ENCODE results near the gene DGKA. TPM values are rescaled to one million over a fixed set of nuclear protein-coding genes. Genes with fewer than 3 reads are reported as not detected.
A peak's percentile ranks its signal among the peaks of the same experiment; 100 is the strongest.

DGKA gene
- total and polyA plus RNA-seq, 2 of the 4 experiments (the other 2 are of a cell fraction), result 71.9 to 75.1 TPM

- dilution Hi-C loops (cut with HindIII; ENCODE audit: low sequenced_read_pairs, unreplicated experiment), result no loop called here
- intact Hi-C loops (cut with micrococcal nuclease), result no loop called here
- H3K9me3 ChIP-seq (ENCODE audit: control insufficient read depth, insufficient read depth, low read length), result no peaks in the 10 kb centered on the region
- peaks cover 13% of the 10 kb centered on the region for H3K4me1 ChIP-seq (ENCODE audit: control insufficient read depth, insufficient read depth, low read length)
- H2BK5ac ChIP-seq (ENCODE audit: low read depth, low read length, poor library complexity, severe bottlenecking), result peak overlapping the region; percentile 45
- no peak overlapping the region for H2BK20ac ChIP-seq (ENCODE audit: low read depth, low read length)
- H3K36me3 ChIP-seq (ENCODE audit: control insufficient read depth, insufficient read depth, low read length), result peaks cover 5% of the 10 kb centered on the region
- no CpG with 5 or more reads among the region's 4 CpGs for WGBS, 2 experiments (ENCODE audit: extremely low coverage in 2 of 2, insufficient read length in 1 of 2)
- H3K27me3 ChIP-seq (ENCODE audit: control insufficient read depth, insufficient read depth, low read length), result no peaks in the 10 kb centered on the region
- H2BK15ac ChIP-seq (ENCODE audit: low read depth, low read length), result no peak overlapping the region
- peak overlapping the region; percentile 7; the same call in 1 of the 2 replicates for H2BK120ac ChIP-seq (ENCODE audit: low read depth, low read length)
- H2AK9ac ChIP-seq (replicated peaks; ENCODE audit: low read depth, low read length, poor library complexity), result no peak overlapping the region
- H3K4me2 ChIP-seq (ENCODE audit: low read depth, low read length), result no peak overlapping the region
- no peaks in the 10 kb centered on the region; the same call in 1 of the 2 replicates for H4K20me1 ChIP-seq (ENCODE audit: insufficient read depth, low read length)
- H3K9ac ChIP-seq (ENCODE audit: low read depth, low read length), result no peak overlapping the region
- ChIA-PET POLR2A (ENCODE audit: unreplicated experiment) (no interaction called here), CTCF (no interaction called here)
- H3K56ac ChIP-seq (ENCODE audit: extremely low read depth, insufficient read depth, low read length), result no peak overlapping the region
- no TSS peak for BruUV-seq (replicated peaks)
- no peak for DNase-seq
- TF ChIP-seq CEBPB (IDR thresholded peaks at IDR 0.05; ENCODE audit: low read depth, low read length) (no peak), RFX5 (IDR thresholded peaks at IDR 0.05; ENCODE audit: low read depth, low read length) (no peak), NFE2L2 (IDR thresholded peaks at IDR 0.05; ENCODE audit: low read depth, low read length) (no peak), USF2 (IDR thresholded peaks at IDR 0.05; ENCODE audit: low read depth, low read length) (no peak), MXI1 (IDR thresholded peaks at IDR 0.05; ENCODE audit: borderline replicate concordance, low read depth, low read length) (no peak), RCOR1 (IDR thresholded peaks at IDR 0.05; ENCODE audit: insufficient replicate concordance, low read length) (no peak), MAZ (IDR thresholded peaks at IDR 0.05; ENCODE audit: borderline replicate concordance, low read depth, low read length) (no peak), FOS (IDR thresholded peaks at IDR 0.05; ENCODE audit: low read depth, low read length) (no peak), BHLHE40 (IDR thresholded peaks at IDR 0.05; ENCODE audit: low read depth, low read length) (no peak), MAFK (IDR thresholded peaks at IDR 0.05; ENCODE audit: low read depth, low read length) (no peak), POLR2A (IDR thresholded peaks at IDR 0.05; ENCODE audit: low read depth, low read length) (no peak), CTCF (conservative IDR thresholded peaks at IDR 0.05; ENCODE audit: low read depth, low read length) (no peak), RAD21 (IDR thresholded peaks at IDR 0.05; ENCODE audit: low read length) (no peak), CHD1 (IDR thresholded peaks at IDR 0.05; ENCODE audit: low read depth, low read length) (no peak), ELK1 (IDR thresholded peaks at IDR 0.05; ENCODE audit: borderline replicate concordance, low read depth, low read length) (no peak), SMC3 (IDR thresholded peaks at IDR 0.05; ENCODE audit: low read depth, low read length) (no peak)
- ATAC-seq (ENCODE audit: low read depth), result no peak
- in situ Hi-C loops (cut with MboI; ENCODE audit: low sequenced_read_pairs), result no loop called here
- H3K14ac ChIP-seq (replicated peaks; ENCODE audit: low read depth, low read length), result no peak overlapping the region
- H3K27ac ChIP-seq (ENCODE audit: insufficient read depth, low read length), result no peak overlapping the region
- no peak overlapping the region for H4K5ac ChIP-seq (ENCODE audit: low read depth, low read length)
- H3K9me1 ChIP-seq (ENCODE audit: insufficient read depth, low read length), result peaks cover 10% of the 10 kb centered on the region; the same call in 1 of the 2 replicates
- H4K8ac ChIP-seq (ENCODE audit: low read depth in 2 of 2, low read length in 2 of 2), result 0 out of 4 replicates have a peak overlapping the region, but pooled peaks of 1 of the 2 experiments have one; percentile 14
- peak overlapping the region; percentile 28; the same call in 1 of the 2 replicates for H2AK5ac ChIP-seq (ENCODE audit: low read depth, low read length)
- no peak overlapping the region for H2AFZ ChIP-seq (replicated peaks; ENCODE audit: low read length, poor library complexity)
- H3K23ac ChIP-seq (ENCODE audit: low read depth, low read length), result peak overlapping the region; percentile 65; the same call in 1 of the 2 replicates
- peak overlapping the region; percentile 54; the same call in 1 of the 2 replicates for H3K4ac ChIP-seq (ENCODE audit: low read depth, low read length)
- no peak overlapping the region for H3K4me3 ChIP-seq (ENCODE audit: insufficient read depth, low read depth, low read length)
- peaks cover 10 to 56% of the 10 kb centered on the region in 2 experiments; a peak in 3 of 4 replicates for H3K79me1 ChIP-seq (ENCODE audit: low read depth in 1 of 2, low read length in 2 of 2)
- no peak overlapping the region for H4K91ac ChIP-seq (ENCODE audit: insufficient read depth, low read depth, low read length)
- no peak overlapping the region for H3K18ac ChIP-seq (ENCODE audit: low read depth, low read length)
Measured at GRCh38 chr12:55969356-55969755, 38.4 kb downstream of the DGKA start.

Data from IMR-90 (cell line).